ENCODE measurements around the gene PLAAT4.
A peak's percentile ranks its signal among the peaks of the same experiment; 100 is the strongest.
"Not testable (repeated sequence)": the region's sequence is repeated elsewhere in the genome, so short reads cannot be mapped to it uniquely, and the experiment has no call there.

Gene PLAAT4

GRCh38 chr11:63537293-63538101, 889 bp downstream of the PLAAT4 start:
- DNase-seq = no peak
- peak overlapping the region in 1 of 2 experiments; percentile 5 for H3K23ac ChIP-seq (ENCODE audit: low read length in 2 of 2)
- H3K18ac ChIP-seq (ENCODE audit: low read depth in 1 of 2, low read length in 2 of 2) = no peak overlapping the region
- H3K27me3 ChIP-seq (ENCODE audit: control insufficient read depth in 1 of 2, insufficient read depth in 1 of 2, low read length in 2 of 2) = no peaks in the 10 kb centered on the region
- H2AFZ ChIP-seq (ENCODE audit: low read depth, low read length) = peak overlapping the region; percentile 3
- H3K4me2 ChIP-seq (ENCODE audit: low read length, poor library complexity, severe bottlenecking) = peak overlapping the region; percentile 50
- H2BK5ac ChIP-seq (ENCODE audit: low read depth, low read length, poor library complexity, severe bottlenecking) = no peak overlapping the region
- H4K8ac ChIP-seq (ENCODE audit: low read length) = no peak overlapping the region
- H3K9ac ChIP-seq (ENCODE audit: low read length) = peak overlapping the region; percentile 85
- H3K14ac ChIP-seq (ENCODE audit: low read length in 2 of 2) = peak overlapping the region in 1 of 2 experiments; percentile 26
- no peak overlapping the region for H2BK12ac ChIP-seq (ENCODE audit: low read length in 2 of 2)
- H3K9me3 ChIP-seq (ENCODE audit: control insufficient read depth, low read length) = no peaks in the 10 kb centered on the region
- peaks cover 31% of the 10 kb centered on the region for H3K4me1 ChIP-seq (ENCODE audit: control insufficient read depth, insufficient read depth, low read depth, low read length)
- peak overlapping the region; percentile 26 for H2AK5ac ChIP-seq (ENCODE audit: low read length, severe bottlenecking)
- H4K91ac ChIP-seq (ENCODE audit: low read length) = no peak overlapping the region
- H3K79me1 ChIP-seq (replicated peaks; ENCODE audit: low read length, poor library complexity, severe bottlenecking) = peaks cover 11% of the 10 kb centered on the region
- no peak overlapping the region for H2BK15ac ChIP-seq (ENCODE audit: low read depth, poor library complexity, severe bottlenecking)
- H3K27ac ChIP-seq (ENCODE audit: low read length, poor library complexity, severe bottlenecking) = peak overlapping the region; percentile 80
- peak overlapping the region in 1 of 2 experiments; percentile 77 for H3K4me3 ChIP-seq (ENCODE audit: insufficient read depth in 1 of 2, low read depth in 1 of 2, low read length in 2 of 2)
- H2BK120ac ChIP-seq (ENCODE audit: low read depth, low read length) = no peak overlapping the region
- no peak overlapping the region for H3K4ac ChIP-seq (ENCODE audit: low read depth in 1 of 2, low read length in 2 of 2)
- WGBS = 75% methylated on average over 8 of the region's 8 CpGs
- H3K36me3 ChIP-seq (ENCODE audit: control insufficient read depth in 1 of 2, insufficient read depth in 2 of 2, low read depth in 1 of 2, low read length in 2 of 2) = peaks cover 0 to 3% of the 10 kb centered on the region in 2 experiments

DNA sequence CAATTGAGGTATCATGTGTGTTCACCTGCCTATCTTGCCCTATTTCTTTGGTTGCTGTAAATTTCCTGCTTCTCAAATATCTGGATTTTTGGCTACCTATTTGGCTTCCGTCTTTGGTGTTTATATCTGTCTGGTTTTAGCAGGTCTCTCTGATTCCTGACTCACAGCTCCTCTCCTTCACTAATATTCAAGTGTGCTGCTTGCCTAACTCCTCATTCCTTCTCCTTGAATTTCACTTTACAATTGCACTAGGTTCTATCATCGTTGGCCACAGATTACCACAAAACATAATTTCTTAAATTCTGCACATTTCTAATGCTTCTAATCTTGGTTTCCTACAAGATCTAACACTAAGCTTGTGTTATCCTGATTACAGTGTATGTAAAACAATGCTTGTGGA, 5.9 kb downstream of the PLAAT4 start:
- Histone ChIP-seq H3K36me3 (ENCODE audit: control insufficient read depth in 1 of 2, insufficient read depth in 2 of 2, low read depth in 1 of 2, low read length in 2 of 2) (peaks cover 3 to 16% of the 10 kb centered on the region in 2 experiments), H3K4me1 (ENCODE audit: control insufficient read depth, insufficient read depth, low read depth, low read length) (peaks cover 19% of the 10 kb centered on the region), H3K79me1 (replicated peaks; ENCODE audit: low read length, poor library complexity, severe bottlenecking) (peaks cover 11% of the 10 kb centered on the region)
- WGBS = 57% methylated on average over 2 of the region's 2 CpGs
- H3K23ac ChIP-seq (ENCODE audit: low read length in 2 of 2); H3K4me2 ChIP-seq (ENCODE audit: low read length, poor library complexity, severe bottlenecking); H4K91ac ChIP-seq (ENCODE audit: low read length); H2BK12ac ChIP-seq (ENCODE audit: low read length in 2 of 2); H2BK5ac ChIP-seq (ENCODE audit: low read depth, low read length, poor library complexity, severe bottlenecking); H3K9me3 ChIP-seq (ENCODE audit: control insufficient read depth, low read length); H2BK15ac ChIP-seq (ENCODE audit: low read depth, poor library complexity, severe bottlenecking); H3K27me3 ChIP-seq (ENCODE audit: control insufficient read depth in 1 of 2, insufficient read depth in 1 of 2, low read length in 2 of 2); H2AK5ac ChIP-seq (ENCODE audit: low read length, severe bottlenecking); H3K9ac ChIP-seq (ENCODE audit: low read length); DNase-seq; H3K4ac ChIP-seq (ENCODE audit: low read depth in 1 of 2, low read length in 2 of 2); H3K14ac ChIP-seq (ENCODE audit: low read length in 2 of 2); H4K8ac ChIP-seq (ENCODE audit: low read length); H3K4me3 ChIP-seq (ENCODE audit: insufficient read depth in 1 of 2, low read depth in 1 of 2, low read length in 2 of 2); H2AFZ ChIP-seq (ENCODE audit: low read depth, low read length); H3K18ac ChIP-seq (ENCODE audit: low read depth in 1 of 2, low read length in 2 of 2); H2BK120ac ChIP-seq (ENCODE audit: low read depth, low read length); H3K27ac ChIP-seq (ENCODE audit: low read length, poor library complexity, severe bottlenecking): not testable (repeated sequence)

DNA sequence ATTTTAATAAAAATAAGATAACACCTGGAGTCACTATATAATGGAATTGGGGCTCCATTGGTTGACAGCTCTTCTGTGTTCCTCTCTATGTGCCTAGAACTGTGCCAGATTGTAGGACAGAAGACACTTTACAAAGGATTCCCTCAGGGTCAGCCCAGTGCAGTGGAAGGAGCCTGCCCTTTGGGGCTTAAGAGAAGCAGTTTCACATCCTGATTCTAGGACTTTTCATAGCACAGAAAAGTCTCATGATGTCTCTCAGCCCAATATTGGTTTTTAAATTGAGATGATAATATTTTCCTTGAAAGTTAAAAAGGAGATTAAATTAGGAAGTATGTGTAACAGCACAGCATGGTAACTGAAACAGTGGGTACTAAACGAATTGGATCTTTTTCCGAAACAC, 7.1 kb downstream of the PLAAT4 start:
- Histone ChIP-seq H3K27me3 (ENCODE audit: control insufficient read depth in 1 of 2, insufficient read depth in 1 of 2, low read length in 2 of 2) (no peaks in the 10 kb centered on the region), H2BK5ac (ENCODE audit: low read depth, low read length, poor library complexity, severe bottlenecking) (no peak overlapping the region), H2BK12ac (ENCODE audit: low read length in 2 of 2) (no peak overlapping the region), H2BK15ac (ENCODE audit: low read depth, poor library complexity, severe bottlenecking) (no peak overlapping the region), H2AK5ac (ENCODE audit: low read length, severe bottlenecking) (no peak overlapping the region), H3K18ac (ENCODE audit: low read depth in 1 of 2, low read length in 2 of 2) (no peak overlapping the region), H3K14ac (ENCODE audit: low read length in 2 of 2) (no peak overlapping the region), H2AFZ (ENCODE audit: low read depth, low read length) (no peak overlapping the region), H3K4me3 (ENCODE audit: insufficient read depth in 1 of 2, low read depth in 1 of 2, low read length in 2 of 2) (no peak overlapping the region), H2BK120ac (ENCODE audit: low read depth, low read length) (no peak overlapping the region), H3K79me1 (replicated peaks; ENCODE audit: low read length, poor library complexity, severe bottlenecking) (peaks cover 6% of the 10 kb centered on the region), H3K23ac (ENCODE audit: low read length in 2 of 2) (no peak overlapping the region), H4K91ac (ENCODE audit: low read length) (no peak overlapping the region), H3K9ac (ENCODE audit: low read length) (no peak overlapping the region), H3K36me3 (ENCODE audit: control insufficient read depth in 1 of 2, insufficient read depth in 2 of 2, low read depth in 1 of 2, low read length in 2 of 2) (peaks cover 3 to 16% of the 10 kb centered on the region in 2 experiments), H3K4me2 (ENCODE audit: low read length, poor library complexity, severe bottlenecking) (no peak overlapping the region), H3K4me1 (ENCODE audit: control insufficient read depth, insufficient read depth, low read depth, low read length) (peaks cover 8% of the 10 kb centered on the region), H4K8ac (ENCODE audit: low read length) (no peak overlapping the region), H3K9me3 (ENCODE audit: control insufficient read depth, low read length) (no peaks in the 10 kb centered on the region), H3K27ac (ENCODE audit: low read length, poor library complexity, severe bottlenecking) (no peak overlapping the region), H3K4ac (ENCODE audit: low read depth in 1 of 2, low read length in 2 of 2) (no peak overlapping the region)
- 86% methylated on average over 1 of the region's 2 CpGs for WGBS
- no peak for DNase-seq

DNA sequence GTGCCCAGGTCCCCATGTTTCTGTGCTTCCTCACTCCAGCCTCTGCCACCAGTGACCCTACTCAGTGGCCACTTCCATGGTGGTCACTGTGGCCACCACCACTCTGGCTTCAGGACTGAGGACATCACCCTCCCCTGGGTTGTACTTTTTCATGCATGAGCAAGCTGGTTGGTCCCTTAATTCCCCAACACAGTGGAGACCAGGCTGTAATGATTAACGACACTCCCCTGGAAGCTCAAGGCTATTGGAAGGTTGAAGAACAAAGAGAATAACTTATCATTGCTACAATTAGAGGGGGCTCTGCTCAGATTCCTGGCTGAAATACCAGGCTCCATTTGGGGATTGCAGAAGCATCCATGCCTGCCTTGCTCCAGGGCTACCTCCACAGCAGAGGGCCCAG, 10.5 kb downstream of the PLAAT4 start:
- no peak overlapping the region for H3K23ac ChIP-seq (ENCODE audit: low read length in 2 of 2)
- H3K18ac ChIP-seq (ENCODE audit: low read depth in 1 of 2, low read length in 2 of 2) = no peak overlapping the region
- H4K8ac ChIP-seq (ENCODE audit: low read length) = no peak overlapping the region
- no peak overlapping the region for H2BK120ac ChIP-seq (ENCODE audit: low read depth, low read length)
- H2BK15ac ChIP-seq (ENCODE audit: low read depth, poor library complexity, severe bottlenecking) = no peak overlapping the region
- no peaks in the 10 kb centered on the region for H3K9me3 ChIP-seq (ENCODE audit: control insufficient read depth, low read length)
- H3K27ac ChIP-seq (ENCODE audit: low read length, poor library complexity, severe bottlenecking) = no peak overlapping the region
- no peaks in the 10 kb centered on the region for H3K27me3 ChIP-seq (ENCODE audit: control insufficient read depth in 1 of 2, insufficient read depth in 1 of 2, low read length in 2 of 2)
- no peaks in the 10 kb centered on the region for H3K79me1 ChIP-seq (replicated peaks; ENCODE audit: low read length, poor library complexity, severe bottlenecking)
- WGBS = no CpG with 5 or more reads among the region's 1 CpG
- no peak overlapping the region for H3K9ac ChIP-seq (ENCODE audit: low read length)
- H3K4me1 ChIP-seq (ENCODE audit: control insufficient read depth, insufficient read depth, low read depth, low read length) = peaks cover 3% of the 10 kb centered on the region
- no peak overlapping the region for H3K4me2 ChIP-seq (ENCODE audit: low read length, poor library complexity, severe bottlenecking)
- H4K91ac ChIP-seq (ENCODE audit: low read length) = no peak overlapping the region
- no peak overlapping the region for H3K4ac ChIP-seq (ENCODE audit: low read depth in 1 of 2, low read length in 2 of 2)
- H3K36me3 ChIP-seq (ENCODE audit: control insufficient read depth in 1 of 2, insufficient read depth in 2 of 2, low read depth in 1 of 2, low read length in 2 of 2) = peaks cover 0 to 16% of the 10 kb centered on the region in 2 experiments
- DNase-seq = no peak
- no peak overlapping the region for H3K14ac ChIP-seq (ENCODE audit: low read length in 2 of 2)
- no peak overlapping the region for H2BK12ac ChIP-seq (ENCODE audit: low read length in 2 of 2)
- no peak overlapping the region for H2AFZ ChIP-seq (ENCODE audit: low read depth, low read length)
- no peak overlapping the region for H3K4me3 ChIP-seq (ENCODE audit: insufficient read depth in 1 of 2, low read depth in 1 of 2, low read length in 2 of 2)
- no peak overlapping the region for H2BK5ac ChIP-seq (ENCODE audit: low read depth, low read length, poor library complexity, severe bottlenecking)
- H2AK5ac ChIP-seq (ENCODE audit: low read length, severe bottlenecking) = no peak overlapping the region

Data from mesenchymal stem cell (in vitro differentiated cells and primary cell).